Mammary epithelial cell (primary cell): Measurements from ENCODE around the gene MAFF.

Source experiments
- CTCF ChIP-seq, 2 donors: IDR thresholded peaks in 1 of 2; conservative IDR thresholded peaks in 1 of 2; 2 replicates each; pipeline ENCODE4 v1.5.1; 2011 to 2012; ENCODE audit warnings: inconsistent platforms in 2 of 2, low read length in 2 of 2, mild to moderate bottlenecking in 2 of 2, control low read depth in 1 of 2, low read depth in 1 of 2; ENCODE audit not compliant: insufficient read depth in 1 of 2; ENCODE audit errors: extremely low read depth in 1 of 2
- EZH2 ChIP-seq: IDR thresholded peaks from 2 replicates; pipeline ENCODE4 v1.6.1; 2012; ENCODE audit warnings: low read length, inconsistent platforms, borderline replicate concordance

GRCh38 chr22:38184788-38185187 lies 17.0 kb upstream of the MAFF start:
- no peak for TF ChIP-seq CTCF (conservative IDR thresholded peaks at IDR 0.05 in 1 of 2, IDR thresholded peaks at IDR 0.05 in 1 of 2; ENCODE audit: extremely low read depth in 1 of 2, insufficient read depth in 1 of 2, low read depth in 1 of 2, low read length in 2 of 2)
- TF ChIP-seq EZH2: no peak
